Spleen (tissue), 7 donors: Measurements from ENCODE around the gene GAGE2A.

ENCODE experiments used
- CTCF ChIP-seq, 11 experiments: fragments of 200-600 bp in 7 of 11; fragments of 450-650 bp in 4 of 11; sonication (generic) in 4 of 11; IDR thresholded peaks in 8 of 11; conservative IDR thresholded peaks in 3 of 11; 1 replicate in 7 of 11; 2 replicates in 4 of 11; pipeline versions ENCODE4 v1.4.0 to v1.8.0; 2016 to 2021; ENCODE audit warnings: antibody characterized with exemption in 11 of 11, inconsistent platforms in 4 of 11, mild to moderate bottlenecking in 1 of 11
- POLR2AphosphoS5 ChIP-seq, 3 donors: sonication (generic); formaldehyde crosslinking; IDR thresholded peaks; one replicate each; pipeline ENCODE4 v1.5.1; 2017; ENCODE audit warnings: antibody characterized with exemption in 3 of 3
- donor health status: DM: no; HTN: no; CAD: no; lungs with moderate emphysema.
- donor health status: DM: no; HTN: no; CAD: no.
- donor health status: DM: no; HTN: no; CAD: no.

GRCh38 chrX:49644991-49645637, 55.8 kb downstream of the GAGE2A start:
- TF ChIP-seq CTCF (IDR thresholded peaks at IDR 0.05 in 8 of 11, conservative IDR thresholded peaks at IDR 0.05 in 3 of 11) (no peak), POLR2AphosphoS5 (IDR thresholded peaks at IDR 0.05) (no peak)
